Mucosa of stomach (tissue), 1 donor: ENCODE measurements around the gene TRIM14.

Experiments
- H3K27me3 ChIP-seq: one replicate; pipeline ENCODE4 v1.7.0; 2013; ENCODE audit warnings: mild to moderate bottlenecking, low read length; ENCODE audit not compliant: control insufficient read depth, insufficient read depth
- H3K36me3 ChIP-seq: one replicate; pipeline ENCODE4 v1.7.0; 2013; ENCODE audit warnings: low read length; ENCODE audit not compliant: control insufficient read depth, insufficient read depth
- H3K4me1 ChIP-seq: one replicate; pipeline ENCODE4 v1.7.0; 2013; ENCODE audit warnings: mild to moderate bottlenecking, low read length; ENCODE audit not compliant: control insufficient read depth, insufficient read depth
- H3K4me3 ChIP-seq: one replicate; pipeline ENCODE4 v1.7.0; 2013; ENCODE audit warnings: low read length
- H3K9ac ChIP-seq: one replicate; pipeline ENCODE4 v1.7.0; 2013; ENCODE audit warnings: mild to moderate bottlenecking, low read length, moderate library complexity
- H3K9me3 ChIP-seq: one replicate; pipeline ENCODE4 v1.7.0; 2013; ENCODE audit warnings: mild to moderate bottlenecking, low read length, moderate library complexity; ENCODE audit not compliant: control insufficient read depth
- donor health status: Pancreatic carcinoma.

Gene TRIM14

GRCh38 chr9:98071737-98072136 is 47.3 kb downstream of the TRIM14 start:
- no peak overlapping the region for H3K4me3 ChIP-seq
- H3K27me3 ChIP-seq = no peaks in the 10 kb centered on the region
- H3K36me3 ChIP-seq = no peaks in the 10 kb centered on the region
- H3K4me1 ChIP-seq = peaks cover 58% of the 10 kb centered on the region
- no peaks in the 10 kb centered on the region for H3K9me3 ChIP-seq
- peak overlapping the region; percentile 78 for H3K9ac ChIP-seq

- no peaks in the 10 kb centered on the region for H3K27me3 ChIP-seq
- H3K4me3 ChIP-seq = no peak overlapping the region
- no peak overlapping the region for H3K9ac ChIP-seq
- no peaks in the 10 kb centered on the region for H3K36me3 ChIP-seq
- no peaks in the 10 kb centered on the region for H3K9me3 ChIP-seq
- H3K4me1 ChIP-seq = peaks cover 49% of the 10 kb centered on the region
Measured at GRCh38 chr9:98070704-98071103, 48.3 kb downstream of the TRIM14 start.

GRCh38 chr9:98069551-98069950 is 49.5 kb downstream of the TRIM14 start:
- H3K27me3 ChIP-seq = no peaks in the 10 kb centered on the region
- no peak overlapping the region for H3K4me3 ChIP-seq
- H3K9me3 ChIP-seq = no peaks in the 10 kb centered on the region
- H3K9ac ChIP-seq = no peak overlapping the region
- H3K36me3 ChIP-seq = no peaks in the 10 kb centered on the region
- peaks cover 38% of the 10 kb centered on the region for H3K4me1 ChIP-seq

- Histone ChIP-seq H3K4me1 (peaks cover 20% of the 10 kb centered on the region), H3K9me3 (no peaks in the 10 kb centered on the region), H3K4me3 (no peak overlapping the region), H3K36me3 (no peaks in the 10 kb centered on the region), H3K9ac (no peak overlapping the region), H3K27me3 (no peaks in the 10 kb centered on the region)
Measured at GRCh38 chr9:98067184-98067583, 51.8 kb downstream of the TRIM14 start.

- H3K9ac ChIP-seq = no peak overlapping the region
- no peak overlapping the region for H3K4me3 ChIP-seq
- peaks cover 11% of the 10 kb centered on the region for H3K4me1 ChIP-seq
- H3K36me3 ChIP-seq = no peaks in the 10 kb centered on the region
- no peaks in the 10 kb centered on the region for H3K9me3 ChIP-seq
- no peaks in the 10 kb centered on the region for H3K27me3 ChIP-seq
Measured at GRCh38 chr9:98066235-98066634, 52.8 kb downstream of the TRIM14 start.

- no peaks in the 10 kb centered on the region for H3K36me3 ChIP-seq
- H3K9ac ChIP-seq = no peak overlapping the region
Measured at GRCh38 chr9:98064623-98065392, 54.2 kb downstream of the TRIM14 start.

GRCh38 chr9:98062161-98062560 is 56.9 kb downstream of the TRIM14 start:
- no peak overlapping the region for H3K9ac ChIP-seq
- no peaks in the 10 kb centered on the region for H3K27me3 ChIP-seq
- H3K4me3 ChIP-seq = no peak overlapping the region
- H3K4me1 ChIP-seq = peaks cover 15% of the 10 kb centered on the region
- no peaks in the 10 kb centered on the region for H3K9me3 ChIP-seq
- H3K36me3 ChIP-seq = no peaks in the 10 kb centered on the region

More at GRCh38 chr9:98064623-98065392, 54.2 kb downstream of the TRIM14 start:
- Histone ChIP-seq H3K27me3 (no peaks in the 10 kb centered on the region), H3K9me3 (no peaks in the 10 kb centered on the region), H3K4me3 (no peak overlapping the region), H3K4me1 (peaks cover 5% of the 10 kb centered on the region)

- Histone ChIP-seq H3K4me1 (peaks cover 11% of the 10 kb centered on the region), H3K27me3 (no peaks in the 10 kb centered on the region), H3K36me3 (no peaks in the 10 kb centered on the region), H3K9ac (peak overlapping the region; percentile 73), H3K9me3 (no peaks in the 10 kb centered on the region), H3K4me3 (peak overlapping the region; percentile 21)
Measured at GRCh38 chr9:98057138-98057799, 61.8 kb downstream of the TRIM14 start.

- Histone ChIP-seq H3K36me3 (no peaks in the 10 kb centered on the region), H3K4me1 (peaks cover 11% of the 10 kb centered on the region), H3K27me3 (no peaks in the 10 kb centered on the region), H3K9me3 (no peaks in the 10 kb centered on the region), H3K9ac (peak within 1 kb of the TSS; percentile 73), H3K4me3 (peak within 1 kb of the TSS; percentile 29)
Measured at GRCh38 chr9:98056269-98057137, 62.5 kb downstream of the TRIM14 start, which contains the start of gene NANS. NANS (plus strand) TSS chr9:98056732; CDS start chr9:98056809, 77 bp downstream.

GRCh38 chr9:98054376-98054951 is 64.6 kb downstream of the TRIM14 start:
- Histone ChIP-seq H3K9ac (no peak overlapping the region), H3K9me3 (no peaks in the 10 kb centered on the region), H3K4me3 (no peak overlapping the region), H3K27me3 (no peaks in the 10 kb centered on the region), H3K4me1 (peaks cover 7% of the 10 kb centered on the region), H3K36me3 (no peaks in the 10 kb centered on the region)

- no peak overlapping the region for H3K4me3 ChIP-seq
- no peaks in the 10 kb centered on the region for H3K4me1 ChIP-seq
- H3K36me3 ChIP-seq = no peaks in the 10 kb centered on the region
- H3K27me3 ChIP-seq = no peaks in the 10 kb centered on the region
- no peaks in the 10 kb centered on the region for H3K9me3 ChIP-seq
- no peak overlapping the region for H3K9ac ChIP-seq
Measured at GRCh38 chr9:98050351-98050750, 68.7 kb downstream of the TRIM14 start.
